ENCODE measurements around the gene DNAH11.
A peak's percentile ranks its signal among the peaks of the same experiment; 100 is the strongest.
"Not testable (repeated sequence)": the region's sequence is repeated elsewhere in the genome, so short reads cannot be mapped to it uniquely, and the experiment has no call there.

Gene DNAH11

GRCh38 chr7:21730399-21730798 is 187.6 kb downstream of the DNAH11 start:
- DNase-seq, result no peak

- DNase-seq, result no peak
Measured at GRCh38 chr7:21731977-21732376, 189.1 kb downstream of the DNAH11 start.

GRCh38 chr7:21732956-21733355 is 190.1 kb downstream of the DNAH11 start:
- not testable (repeated sequence) for DNase-seq

GRCh38 chr7:21733837-21734236 is 191.0 kb downstream of the DNAH11 start:
- no peak for DNase-seq

GRCh38 chr7:21743493-21743892 is 200.7 kb downstream of the DNAH11 start:
- DNase-seq, result no peak

GRCh38 chr7:21746949-21747348 is 204.1 kb downstream of the DNAH11 start:
- DNase-seq, result no peak

- DNase-seq, result no peak
Measured at GRCh38 chr7:21747806-21748205, 205.0 kb downstream of the DNAH11 start.

GRCh38 chr7:21749378-21749777 is 206.5 kb downstream of the DNAH11 start:
- DNase-seq, result no peak

GRCh38 chr7:21753071-21753470 is 210.2 kb downstream of the DNAH11 start:
- no peak for DNase-seq

GRCh38 chr7:21754963-21755362 is 212.1 kb downstream of the DNAH11 start:
- no peak for DNase-seq

- DNase-seq, result no peak
Measured at GRCh38 chr7:21757537-21758282, 214.9 kb downstream of the DNAH11 start.

GRCh38 chr7:21758286-21758685 is 215.4 kb downstream of the DNAH11 start:
- DNase-seq, result no peak

- DNase-seq, result no peak
Measured at GRCh38 chr7:21762469-21762868, 219.6 kb downstream of the DNAH11 start.

GRCh38 chr7:21763818-21764217 is 221.0 kb downstream of the DNAH11 start:
- DNase-seq, result no peak

GRCh38 chr7:21766218-21766617 is 223.4 kb downstream of the DNAH11 start:
- no peak for DNase-seq

GRCh38 chr7:21767300-21767900 is 224.6 kb downstream of the DNAH11 start:
- DNase-seq, result peak; percentile 88

GRCh38 chr7:21768279-21768678 is 225.4 kb downstream of the DNAH11 start:
- no peak for DNase-seq

- no peak for DNase-seq
Measured at GRCh38 chr7:21771266-21771665, 228.4 kb downstream of the DNAH11 start.

GRCh38 chr7:21771906-21772610 is 229.2 kb downstream of the DNAH11 start:
- DNase-seq, result no peak

GRCh38 chr7:21773326-21773725 is 230.5 kb downstream of the DNAH11 start:
- DNase-seq, result no peak

- no peak for DNase-seq
Measured at GRCh38 chr7:21777921-21778320, 235.1 kb downstream of the DNAH11 start.

- no peak for DNase-seq
Measured at GRCh38 chr7:21778953-21779352, 236.1 kb downstream of the DNAH11 start.

- peak; percentile 51 for DNase-seq
Measured at GRCh38 chr7:21782996-21783395, 240.2 kb downstream of the DNAH11 start.

GRCh38 chr7:21784989-21785388 is 242.2 kb downstream of the DNAH11 start:
- no peak for DNase-seq

Data from NCI-H1105 (cell line).